GM20000 (cell line): ENCODE results near the gene COPG1.

Experiments
- DNase-seq: peaks from one replicate; pipeline ENCODE4 v3.0.0; 2012; ENCODE audit warnings: low spot score
- CTCF ChIP-seq: IDR thresholded peaks from 2 replicates; pipeline ENCODE4 v1.5.1; 2012; ENCODE audit warnings: mild to moderate bottlenecking, control low read depth; ENCODE audit errors: extremely low read depth, missing control alignments

Gene COPG1

GRCh38 chr3:129245641-129246306 is 3.6 kb upstream of the COPG1 start:
- peak; percentile 81 for DNase-seq
- peak; percentile 74 for TF ChIP-seq CTCF

GRCh38 chr3:129246636-129247035 is 2.8 kb upstream of the COPG1 start:
- no peak for TF ChIP-seq CTCF
- DNase-seq: no peak

GRCh38 chr3:129248286-129248979 is 973 bp upstream of the COPG1 start:
- DNase-seq: no peak

GRCh38 chr3:129252748-129253147 is 3.3 kb downstream of the COPG1 start:
- no peak for DNase-seq

More at GRCh38 chr3:129248286-129248979, 973 bp upstream of the COPG1 start:
- no peak for TF ChIP-seq CTCF

GRCh38 chr3:129254536-129255230 is 5.3 kb downstream of the COPG1 start:
- DNase-seq: no peak

More at GRCh38 chr3:129252748-129253147, 3.3 kb downstream of the COPG1 start:
- TF ChIP-seq CTCF: no peak

GRCh38 chr3:129256270-129256669 is 6.9 kb downstream of the COPG1 start:
- DNase-seq: no peak
- TF ChIP-seq CTCF: no peak

More at GRCh38 chr3:129254536-129255230, 5.3 kb downstream of the COPG1 start:
- TF ChIP-seq CTCF: no peak

GRCh38 chr3:129257609-129258008 is 8.2 kb downstream of the COPG1 start:
- no peak for TF ChIP-seq CTCF
- no peak for DNase-seq
